HCT116 (cell line): ENCODE measurements around the gene RACGAP1. TPM values are rescaled to one million over a fixed set of nuclear protein-coding genes. Genes with fewer than 3 reads are reported as not detected.
A peak's percentile ranks its signal among the peaks of the same experiment; 100 is the strongest.

Experiments
- ATAC-seq: fragments of 200-7000 bp; cut with Tn5 transposase; 2 replicates; pipeline ENCODE4 v1.9.1; 2020; ENCODE audit warnings: mild to moderate bottlenecking, moderate library complexity
- BruUV-seq: library from RNA; stranded (reverse); fragments of 400-500 nt; replicated peaks from 2 replicates; lab custom pipeline; 2021; lab: Mats Ljungman, UMichigan
- CTCF ChIA-PET: fragments of 300-600 bp; sonication (Branson Sonifier 250); formaldehyde crosslinking; loops from one replicate; lab custom pipeline; 2021; ENCODE audit warnings: antibody characterized with exemption; lab: Charles Lee
- POLR2A ChIA-PET: fragments of 300-600, 350-600 bp; sonication (Branson Sonifier 250); formaldehyde crosslinking; loops from one replicate; lab custom pipeline; 2021; ENCODE audit warnings: antibody characterized with exemption; lab: Charles Lee
- RAD21 ChIA-PET, 2 experiments: fragments of 300-600 bp; sonication (Branson Sonifier 250); formaldehyde crosslinking; loops; one replicate each; lab custom pipeline; 2023; ENCODE audit warnings: low total read pairs in 2 of 2; ENCODE audit not compliant: uncharacterized antibody in 2 of 2, unreplicated experiment in 2 of 2, low non-redundant PET in 1 of 2; lab: Charles Lee
- DNase-seq: peaks from one replicate; pipeline ENCODE4 v3.0.0-alpha.2; 2010; ENCODE audit warnings: low read depth, low spot score
- H2AFZ ChIP-seq: fragments of 200-600 bp; shearing (Covaris generic), sonication (generic); 2 replicates; pipeline ENCODE4 v1.6.1; 2017; ENCODE audit warnings: low read depth, mixed run types, mixed read lengths, antibody characterized with exemption, low read length; ENCODE audit not compliant: poor library complexity, severe bottlenecking
- H3K27ac ChIP-seq: 2 replicates; pipeline ENCODE4 v1.5.1; 2012; ENCODE audit warnings: low read depth, low read length
- H3K27me3 ChIP-seq: fragments of 200-600 bp; sonication (generic); 2 replicates; pipeline ENCODE4 v1.6.1; 2016; ENCODE audit warnings: mixed run types, low read length, mixed read lengths; ENCODE audit not compliant: insufficient read depth
- H3K36me3 ChIP-seq, 2 experiments: fragments of 200-500 bp in 1 of 2; fragments of 200-600 bp in 1 of 2; sonication (Bioruptor generic) in 1 of 2; sonication (generic) in 1 of 2; 2 replicates each; pipeline versions ENCODE4 v1.5.1 to v1.6.1; 2014 to 2016; ENCODE audit warnings: low read length in 2 of 2, inconsistent platforms in 1 of 2, mixed read lengths in 1 of 2, mixed run types in 1 of 2; ENCODE audit not compliant: insufficient read depth in 2 of 2, control insufficient read depth in 1 of 2
- H3K4me1 ChIP-seq, 2 experiments: fragments of 200-600 bp in 1 of 2; sonication (generic) in 1 of 2; 2 replicates each; pipeline versions ENCODE4 v1.5.1 to v1.6.1; 2012 to 2017; ENCODE audit warnings: low read length in 2 of 2, inconsistent platforms in 1 of 2, mild to moderate bottlenecking in 1 of 2, mixed read lengths in 1 of 2, mixed run types in 1 of 2, moderate library complexity in 1 of 2; ENCODE audit not compliant: insufficient read depth in 2 of 2, control insufficient read depth in 1 of 2
- H3K4me2 ChIP-seq: fragments of 200-600 bp; sonication (generic); 2 replicates; pipeline ENCODE4 v1.6.1; 2017; ENCODE audit warnings: mixed run types, low read length, mixed read lengths
- H3K4me3 ChIP-seq, 2 experiments: fragments of 200-600 bp in 1 of 2; sonication (generic) in 1 of 2; replicated peaks in 1 of 2; 2 replicates each; pipeline ENCODE4 v1.5.1; 2011 to 2016; ENCODE audit warnings: low read length in 2 of 2, control low read depth in 1 of 2, low read depth in 1 of 2, mild to moderate bottlenecking in 1 of 2, mixed read lengths in 1 of 2, mixed run types in 1 of 2
- H3K79me2 ChIP-seq: fragments of 200-600 bp; sonication (generic); 2 replicates; pipeline ENCODE4 v1.6.1; 2017; ENCODE audit warnings: mild to moderate bottlenecking, mixed run types, low read length, moderate library complexity, mixed read lengths; ENCODE audit not compliant: insufficient read depth
- H3K9ac ChIP-seq: fragments of 200-600 bp; sonication (generic); 2 replicates; pipeline ENCODE4 v1.6.1; 2016; ENCODE audit warnings: low read length, mixed read lengths
- H3K9me2 ChIP-seq: fragments of 200-600 bp; sonication (generic), shearing (Covaris generic); 2 replicates; pipeline ENCODE4 v1.6.1; 2017; ENCODE audit warnings: mixed run types, mild to moderate bottlenecking, moderate library complexity; ENCODE audit not compliant: insufficient read depth
- H3K9me3 ChIP-seq, 2 experiments: fragments of 200-500 bp in 1 of 2; fragments of 200-600 bp in 1 of 2; sonication (Bioruptor generic) in 1 of 2; sonication (generic) in 1 of 2; 2 replicates each; pipeline ENCODE4 v1.6.1; 2014 to 2017; ENCODE audit warnings: low read length in 2 of 2, mixed read lengths in 2 of 2, inconsistent platforms in 1 of 2, low read depth in 1 of 2, mild to moderate bottlenecking in 1 of 2, mixed run types in 1 of 2, moderate library complexity in 1 of 2; ENCODE audit not compliant: control insufficient read depth in 1 of 2, insufficient read depth in 1 of 2
- H4K20me1 ChIP-seq: fragments of 200-600 bp; sonication (generic), shearing (Covaris generic); 2 replicates; pipeline ENCODE4 v1.6.1; 2017; ENCODE audit warnings: mixed run types, mild to moderate bottlenecking, moderate library complexity; ENCODE audit not compliant: insufficient read depth
- CTCF ChIP-seq, 3 experiments: fragments of 200-600 bp in 1 of 3; sonication (generic) in 1 of 3; IDR thresholded peaks in 2 of 3; conservative IDR thresholded peaks in 1 of 3; 2 replicates each; pipeline ENCODE4 v1.5.1; 2012 to 2017; ENCODE audit warnings: low read depth in 2 of 3, low read length in 2 of 3, antibody characterized with exemption in 1 of 3, borderline replicate concordance in 1 of 3, control low read depth in 1 of 3, mild to moderate bottlenecking in 1 of 3, mixed read lengths in 1 of 3, mixed run types in 1 of 3, moderate library complexity in 1 of 3; ENCODE audit not compliant: insufficient read depth in 1 of 3
- ELF1 ChIP-seq: IDR thresholded peaks from 2 replicates; pipeline ENCODE4 v1.6.1; 2012; ENCODE audit warnings: low read depth, borderline replicate concordance
- FOSL1 ChIP-seq: IDR thresholded peaks from 2 replicates; pipeline ENCODE4 v1.6.1; 2012; ENCODE audit warnings: low read depth
- JUND ChIP-seq: IDR thresholded peaks from 2 replicates; pipeline ENCODE4 v1.6.1; 2012
- MAX ChIP-seq: IDR thresholded peaks from 2 replicates; pipeline ENCODE4 v1.6.1; 2012
- POLR2A ChIP-seq: IDR thresholded peaks from 2 replicates; pipeline ENCODE4 v1.7.0; 2011; ENCODE audit warnings: borderline replicate concordance; ENCODE audit not compliant: insufficient read depth, insufficient read length; ENCODE audit errors: extremely low read depth
- POLR2AphosphoS5 ChIP-seq: IDR thresholded peaks from 2 replicates; pipeline ENCODE4 v1.6.1; 2011; ENCODE audit warnings: mild to moderate bottlenecking, low read depth, low read length, moderate library complexity
- RAD21 ChIP-seq: IDR thresholded peaks from 2 replicates; pipeline ENCODE4 v1.6.1; 2012; ENCODE audit warnings: low read depth, mild to moderate bottlenecking
- SRF ChIP-seq: IDR thresholded peaks from 2 replicates; pipeline ENCODE4 v1.6.1; 2012; ENCODE audit warnings: low read depth
- TCF7L2 ChIP-seq: IDR thresholded peaks from 2 replicates; pipeline ENCODE4 v1.7.0; 2011; ENCODE audit warnings: borderline replicate concordance, inconsistent platforms; ENCODE audit not compliant: insufficient read depth, insufficient read length; ENCODE audit errors: extremely low read depth
- YY1 ChIP-seq: IDR thresholded peaks from 2 replicates; pipeline ENCODE4 v1.6.1; 2011; ENCODE audit warnings: low read length, low read depth, moderate library complexity, mild to moderate bottlenecking; ENCODE audit not compliant: insufficient replicate concordance; ENCODE audit errors: extremely low read depth
- ZBTB33 ChIP-seq: IDR thresholded peaks from 2 replicates; pipeline ENCODE4 v1.6.1; 2011; ENCODE audit warnings: mild to moderate bottlenecking, low read length, moderate library complexity; ENCODE audit not compliant: insufficient replicate concordance; ENCODE audit errors: extremely low read depth
- ZFX ChIP-seq: fragments of 450-650 bp; IDR thresholded peaks from 2 replicates; pipeline ENCODE4 v1.6.1; 2017
- intact Hi-C: fragments of 100-400 bp; cut with micrococcal nuclease; formaldehyde crosslinking; loops from 2 replicates; pipeline ENCODE4 v1.10.0; 2022
- total RNA-seq: library from RNA; stranded (reverse); gene quantifications from one replicate; pipeline ENCODE4 v1.2.1, GENCODE V29; 2021; ENCODE audit not compliant: unreplicated experiment

RACGAP1 gene
- total RNA-seq, 1 experiment from 2014 or later: 147 TPM

GRCh38 chr12:50039151-50039835 lies 14.0 kb upstream of the RACGAP1 start:
- no peak overlapping the region for H3K27ac ChIP-seq
- TF ChIP-seq JUND (no peak), POLR2A (no peak), RAD21 (peak; percentile 72), ZFX (no peak), CTCF (IDR thresholded peaks at IDR 0.05 in 2 of 3, conservative IDR thresholded peaks at IDR 0.05 in 1 of 3; ENCODE audit: borderline replicate concordance in 1 of 3, insufficient read depth in 1 of 3, low read depth in 2 of 3, low read length in 2 of 3) (peak; percentile 84 to 98 (median 97)), POLR2AphosphoS5 (no peak), ZBTB33 (no peak), SRF (no peak), YY1 (peak; percentile 32), FOSL1 (no peak), MAX (no peak), TCF7L2 (no peak), ELF1 (no peak)
- TF ChIP-seq, all 23 proteins: peak for 3
- Histone ChIP-seq H3K4me2 (peak overlapping the region; percentile 23; the same call in 1 of the 2 replicates), H3K36me3 (no peaks in the 10 kb centered on the region), H3K4me3 (no peak overlapping the region), H4K20me1 (no peaks in the 10 kb centered on the region), H3K9ac (no peak overlapping the region), H3K27me3 (no peaks in the 10 kb centered on the region), H3K79me2 (no peaks in the 10 kb centered on the region), H3K9me2 (no peaks in the 10 kb centered on the region), H2AFZ (peak overlapping the region; percentile 84), H3K4me1 (peaks cover 0 to 9% of the 10 kb centered on the region in 2 experiments; a peak in 2 of 4 replicates), H3K9me3 (no peaks in the 10 kb centered on the region)
- ChIA-PET RAD21 (interaction anchor here (0.5 to 1.8 kb wide), 5 partner anchors 15 to 298 kb away, joined by 3 to 6 read pairs (median 4); partner anchors contain the start of gene TMBIM6 (in 1 of the 2)), POLR2A (interaction anchor here (1.0 to 1.4 kb wide), 3 partner anchors 9 to 172 kb away, joined by 3 to 5 read pairs (median 3); no protein-coding TSS in a partner anchor), CTCF (interaction anchor here (0.7 to 3.6 kb wide), 22 partner anchors 8 to 409 kb away, joined by 3 to 32 read pairs (median 5); partner anchors contain the start of gene RACGAP1)
- BruUV-seq: no TSS peak
- DNase-seq (peak; percentile 71), ATAC-seq (peak; percentile 98)
- intact Hi-C loops: loop anchor here (1.0 kb wide), 1 partner anchor 31 kb away; no protein-coding TSS in a partner anchor
